SIG-M5 treated with dmso at 0.1 percent for 504 hours (cell line): Measurements from ENCODE around the gene SNX22.

Experiments used
- DNase-seq: peaks from one replicate; lab custom pipeline; 2025; ENCODE audit not compliant: unreplicated experiment; lab: John Stamatoyannopoulos, UW

SNX22 gene

DNA sequence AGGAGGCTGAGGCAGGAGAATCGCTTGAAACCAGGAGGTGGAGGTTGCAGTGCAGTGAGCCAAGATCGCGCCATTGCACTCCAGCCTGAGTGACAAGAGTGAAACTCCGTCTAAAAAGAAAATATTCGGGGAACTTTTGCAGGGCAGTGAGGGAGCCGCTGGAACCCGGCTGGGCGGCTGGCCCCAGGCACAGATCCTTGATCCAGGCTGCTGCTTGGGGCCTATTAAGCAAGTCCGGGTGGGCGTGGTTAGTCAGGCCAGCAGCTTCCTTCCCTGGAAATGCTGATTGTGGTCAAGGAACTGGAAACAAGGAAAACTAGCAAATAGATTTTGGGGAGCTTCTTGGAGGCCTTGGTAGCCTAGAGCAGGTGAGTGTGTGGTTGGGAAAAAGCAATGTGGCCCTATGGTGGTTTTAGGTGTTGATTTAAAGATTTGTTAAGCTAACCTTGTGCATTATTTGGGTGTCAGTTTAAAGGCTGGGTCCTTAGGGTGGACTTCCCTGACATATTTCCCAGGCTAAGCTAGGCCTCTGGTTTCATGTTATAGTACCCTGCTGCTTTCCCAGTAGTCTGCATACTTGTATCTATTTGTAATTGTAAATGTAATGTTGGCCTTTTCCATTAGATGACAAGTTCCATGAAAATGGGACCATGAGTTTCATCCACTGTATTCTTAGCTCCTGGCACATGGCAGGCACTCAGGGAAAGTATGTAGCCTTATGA is 17.7 kb upstream of the SNX22 start:
- DNase-seq, result no peak

DNA sequence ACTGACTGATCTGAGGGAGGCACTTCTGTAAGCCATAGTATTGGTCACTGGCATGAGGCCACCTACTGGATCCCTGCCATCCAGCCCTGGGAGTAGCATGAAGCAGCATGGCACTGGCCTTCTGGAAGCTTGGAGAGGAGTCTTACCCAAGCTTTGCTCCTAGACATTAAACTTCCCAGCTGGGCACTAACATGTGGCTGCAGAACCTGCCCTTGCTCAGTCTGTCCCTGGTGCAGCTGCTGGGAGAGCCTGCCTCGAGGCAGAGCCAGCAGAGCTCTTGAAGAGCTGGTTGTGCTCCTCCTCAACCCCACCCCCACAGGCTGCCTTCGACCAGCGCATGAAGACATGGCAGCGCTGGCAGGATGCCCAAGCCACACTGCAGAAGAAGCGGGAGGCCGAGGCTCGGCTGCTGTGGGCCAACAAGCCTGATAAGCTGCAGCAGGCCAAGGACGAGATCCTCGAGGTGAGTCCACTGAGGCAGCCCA is 17.1 kb upstream of the SNX22 start:
- no peak for DNase-seq

DNA sequence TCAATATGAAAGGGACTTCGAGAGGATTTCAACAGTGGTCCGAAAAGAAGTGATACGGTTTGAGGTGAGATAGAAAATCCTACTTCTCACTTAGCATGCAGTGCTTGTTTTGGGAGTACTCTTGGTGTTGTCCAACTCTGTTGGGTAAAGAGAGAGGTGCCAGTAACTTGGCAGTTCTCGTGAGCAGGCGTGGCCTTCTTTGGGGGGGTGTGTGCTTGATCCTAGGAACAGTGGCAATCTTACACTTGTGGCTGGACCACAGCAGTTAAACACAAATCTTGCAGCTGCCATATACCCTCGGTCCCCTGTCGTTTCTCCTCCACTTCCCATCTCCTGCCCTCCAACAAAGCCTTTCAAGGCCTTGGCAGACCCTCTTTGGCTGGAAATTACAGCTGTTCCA is 15.2 kb upstream of the SNX22 start:
- no peak for DNase-seq

DNA sequence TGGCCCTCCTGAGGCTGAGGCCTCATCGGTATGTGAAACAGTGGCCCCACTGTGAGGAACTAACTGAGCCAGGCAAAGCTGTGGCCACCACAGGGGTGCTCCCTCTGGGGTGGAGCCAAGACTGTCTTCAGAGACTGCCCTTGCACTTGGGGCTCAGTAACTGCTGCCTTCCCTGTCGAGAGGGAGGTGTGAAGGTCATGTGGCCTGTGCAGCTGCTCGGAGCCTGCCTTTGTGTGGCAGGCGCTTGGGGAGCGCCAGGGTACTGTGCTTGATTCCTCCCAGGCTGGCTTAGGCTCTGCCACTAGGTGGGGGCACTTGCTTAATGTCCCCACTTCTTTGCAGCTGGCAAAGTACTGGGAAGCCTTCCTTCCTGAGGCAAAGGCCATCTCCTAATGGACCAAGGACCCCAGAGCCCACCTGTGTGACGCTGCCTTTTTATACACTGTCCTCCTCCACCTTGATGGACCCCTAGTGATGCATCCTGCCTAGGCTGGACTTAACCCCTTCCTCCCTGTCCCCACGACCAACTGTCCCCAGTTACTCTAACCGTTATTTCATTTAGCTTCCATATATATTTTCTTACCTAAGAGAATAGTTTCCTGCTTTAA is 14.2 kb upstream of the SNX22 start:
- no peak for DNase-seq

DNA sequence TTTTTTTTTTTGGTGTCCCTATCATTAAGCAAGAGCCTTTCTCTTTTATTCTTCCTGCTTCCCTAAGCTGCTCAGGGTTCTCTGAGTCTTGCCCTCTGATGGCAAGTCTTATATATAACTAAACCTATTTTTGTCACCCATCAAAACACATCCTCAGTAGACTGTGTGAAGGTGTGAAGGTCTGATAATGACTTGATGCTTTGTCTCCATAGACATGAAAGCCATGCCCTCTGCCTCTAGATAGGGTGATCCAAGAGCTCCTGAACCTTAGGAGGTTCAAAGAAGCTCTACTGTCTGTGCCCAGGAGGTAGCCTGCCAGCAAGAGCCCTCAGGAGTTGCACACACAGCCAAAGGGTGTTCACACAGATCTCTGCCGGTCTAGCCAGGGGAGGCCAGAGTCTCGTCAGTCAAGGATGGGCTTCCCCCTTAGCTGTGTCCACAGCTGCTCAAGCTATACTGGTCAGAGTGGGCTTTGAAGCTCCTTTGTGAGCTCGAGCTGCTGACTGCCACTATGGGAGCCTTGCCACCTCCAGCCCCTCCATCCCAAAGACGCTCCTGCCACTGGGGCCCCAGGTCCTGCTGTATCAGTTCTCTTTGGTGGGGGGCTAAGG is 13.1 kb upstream of the SNX22 start:
- no peak for DNase-seq

DNA sequence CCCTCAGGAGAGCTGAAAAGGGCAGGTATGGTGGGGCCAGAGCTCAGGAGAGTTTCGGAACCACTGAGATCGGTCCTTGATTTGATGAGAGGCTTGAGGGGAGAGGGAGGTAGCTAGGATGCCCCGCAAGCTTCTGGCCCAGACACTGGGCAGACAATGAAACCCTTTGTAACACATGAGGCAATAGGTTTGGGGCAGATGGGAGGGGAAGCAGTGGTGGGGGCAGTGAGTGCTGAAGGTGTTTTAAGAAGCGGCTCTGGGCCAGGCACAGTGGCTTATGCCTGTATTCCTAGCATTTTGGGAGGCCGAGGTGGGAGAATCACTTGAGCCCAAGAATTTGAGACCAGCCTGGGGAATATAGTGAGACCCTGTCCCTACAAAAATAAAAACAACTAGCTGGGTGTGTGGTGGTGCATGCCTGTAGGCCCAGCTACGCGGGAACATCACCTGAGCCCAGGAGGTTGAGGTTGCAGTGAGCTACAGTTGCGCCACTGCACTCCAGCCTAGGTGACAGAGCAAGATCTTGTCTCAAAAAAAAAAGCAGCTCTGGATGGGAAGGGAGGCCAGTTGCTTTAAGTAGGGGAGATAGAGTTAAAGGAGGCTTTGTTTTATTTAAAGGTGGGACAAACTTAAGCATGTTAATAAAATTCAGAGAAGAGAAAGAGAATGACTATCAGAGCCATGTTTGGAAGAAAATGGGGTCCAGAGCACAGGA is 9.6 kb upstream of the SNX22 start:
- no peak for DNase-seq

DNA sequence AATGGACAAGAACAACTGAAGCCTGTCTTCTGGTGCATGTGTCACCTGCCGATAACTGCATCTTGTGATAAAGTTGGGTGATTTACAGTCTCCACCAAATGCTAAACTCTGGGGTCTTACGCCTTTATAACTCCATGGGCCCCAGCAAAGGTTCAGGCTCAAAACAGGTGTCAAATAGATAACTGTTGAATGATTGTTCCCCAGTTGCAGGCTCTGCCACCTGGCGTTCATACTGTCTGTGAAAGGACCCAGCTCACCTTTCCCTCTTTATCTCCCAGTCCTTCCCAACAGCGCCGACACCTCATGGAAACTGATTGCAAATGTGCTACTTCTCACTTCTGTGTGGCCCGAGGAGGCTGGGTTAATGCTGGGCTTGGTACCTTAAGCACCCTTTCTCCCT is 8.3 kb upstream of the SNX22 start:
- no peak for DNase-seq

DNA sequence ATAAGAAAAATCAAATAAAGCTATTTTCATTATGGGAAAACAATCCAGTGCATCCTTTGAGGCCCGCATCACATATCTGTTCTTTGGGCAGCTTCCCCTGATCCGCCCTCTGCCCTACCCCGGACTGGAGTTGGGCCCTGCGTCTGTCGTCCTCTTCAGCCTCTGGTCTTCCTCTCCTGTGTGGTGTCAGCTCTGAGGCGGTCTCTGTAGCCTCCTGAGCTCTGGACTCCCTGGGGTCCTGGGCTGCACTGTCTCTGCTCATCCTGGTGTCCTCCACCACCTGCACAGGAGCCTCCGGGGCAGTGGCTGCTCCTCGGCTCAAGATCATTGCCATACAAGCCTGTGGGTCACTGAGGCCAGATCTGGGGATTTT is 7.4 kb upstream of the SNX22 start:
- no peak for DNase-seq

DNA sequence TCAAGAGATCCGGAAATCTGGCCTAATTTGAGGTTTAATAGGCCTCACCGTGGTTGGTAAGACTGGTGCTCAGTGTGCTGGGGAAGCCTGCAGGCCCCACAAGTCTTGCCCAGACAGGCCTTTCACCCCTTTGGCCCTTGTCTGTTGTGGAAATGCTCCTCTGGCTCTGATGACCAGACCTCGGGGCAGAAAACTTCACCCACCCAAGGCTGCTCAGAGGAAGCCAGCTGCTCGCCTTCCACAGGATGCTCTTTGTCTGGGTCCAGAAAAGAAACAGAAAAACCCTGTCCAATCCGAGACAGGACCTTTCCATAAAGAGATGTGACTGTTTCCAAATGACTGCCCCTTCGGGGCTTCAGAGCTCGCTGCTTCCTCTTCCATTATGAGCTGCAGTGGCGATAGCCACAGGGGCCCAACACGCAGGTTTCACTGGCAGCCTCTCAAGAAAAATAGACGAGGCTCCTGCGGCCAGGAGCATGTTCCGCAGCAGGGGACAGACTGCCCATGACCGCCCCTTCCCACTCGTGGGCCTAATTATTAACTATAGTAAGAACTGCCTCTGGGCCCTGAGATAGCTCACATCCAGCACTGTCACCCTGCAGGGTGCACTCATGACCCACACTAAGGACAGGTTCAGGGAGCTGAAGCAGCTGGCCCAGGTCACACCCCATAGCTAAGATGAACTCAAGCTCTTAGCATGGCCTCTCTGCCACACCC is 6.8 kb upstream of the SNX22 start:
- no peak for DNase-seq

DNA sequence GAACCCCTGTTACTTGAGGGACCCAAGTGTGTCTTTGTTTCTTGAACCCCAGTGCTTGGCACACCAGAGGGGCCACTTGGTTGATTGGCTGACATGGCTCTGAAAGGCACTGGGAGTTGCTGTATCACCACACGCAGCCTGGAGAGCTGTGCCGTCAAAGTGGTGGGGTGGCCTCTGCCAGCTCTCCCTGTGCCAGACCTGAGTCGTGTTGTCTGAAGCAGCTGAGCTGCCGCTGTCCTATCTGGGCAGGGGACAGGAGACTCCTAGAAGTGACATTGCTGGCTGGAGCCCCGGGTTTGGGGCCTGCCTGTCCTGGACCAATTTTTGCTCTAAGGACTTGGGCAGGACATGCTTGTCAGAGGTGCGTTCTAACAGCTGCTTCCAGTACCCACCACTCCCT is 5.5 kb upstream of the SNX22 start:
- no peak for DNase-seq

DNA sequence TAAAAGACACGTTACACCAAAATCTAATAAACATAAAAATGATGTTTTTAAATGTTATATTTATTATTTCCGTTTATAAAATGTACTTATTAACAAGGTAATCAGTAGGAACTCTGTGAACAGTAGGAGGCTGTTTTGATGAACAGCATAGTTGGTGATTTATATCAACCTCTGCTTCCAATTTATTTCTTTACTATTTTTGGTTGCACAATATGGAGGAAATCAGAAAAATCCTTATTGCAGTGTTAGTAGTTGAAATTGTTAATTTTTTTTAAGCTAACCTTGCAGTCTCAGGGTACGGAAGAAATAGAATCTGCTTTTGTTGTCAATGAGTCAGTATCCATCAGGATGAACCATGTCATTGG is 5.0 kb upstream of the SNX22 start:
- DNase-seq, result no peak

DNA sequence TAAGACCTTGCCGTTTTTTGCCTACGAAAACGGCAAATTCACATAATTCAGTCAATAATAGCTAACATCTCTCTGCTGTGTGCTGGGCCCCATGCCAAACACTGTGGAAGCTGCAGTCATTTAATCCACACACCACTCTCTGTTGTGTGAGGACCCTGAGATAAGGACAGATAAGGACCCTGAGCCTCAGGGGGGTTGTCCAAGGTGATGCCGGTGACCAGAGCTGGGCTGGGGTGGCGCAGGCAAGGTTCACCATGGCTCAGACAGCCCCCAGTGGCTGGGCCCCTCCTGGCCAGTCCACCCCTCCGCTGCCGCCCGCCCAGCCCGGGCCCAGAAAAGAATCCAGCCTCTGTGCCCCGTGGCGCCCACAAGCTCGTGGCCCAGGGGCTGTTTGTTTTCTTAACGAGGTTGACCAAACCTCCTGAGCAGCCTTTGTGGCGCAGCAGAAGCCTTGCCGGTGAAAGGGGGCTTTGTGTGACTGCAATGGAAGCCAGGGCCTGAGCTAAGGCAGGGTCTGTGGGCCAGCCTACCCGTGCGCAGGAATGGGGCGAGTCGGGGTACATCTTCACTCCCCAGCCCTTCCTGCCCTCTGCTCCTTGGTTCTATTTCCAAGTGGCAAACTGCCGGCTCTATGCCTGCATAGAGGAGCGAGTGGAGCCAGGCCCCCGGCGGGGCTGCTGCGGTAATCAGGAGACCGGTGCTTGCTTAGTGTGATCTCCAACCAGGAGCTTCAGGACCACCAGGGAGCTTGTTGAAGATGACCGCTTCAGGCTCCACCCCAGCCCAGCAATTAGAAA is 4.4 kb upstream of the SNX22 start:
- DNase-seq, result no peak

DNA sequence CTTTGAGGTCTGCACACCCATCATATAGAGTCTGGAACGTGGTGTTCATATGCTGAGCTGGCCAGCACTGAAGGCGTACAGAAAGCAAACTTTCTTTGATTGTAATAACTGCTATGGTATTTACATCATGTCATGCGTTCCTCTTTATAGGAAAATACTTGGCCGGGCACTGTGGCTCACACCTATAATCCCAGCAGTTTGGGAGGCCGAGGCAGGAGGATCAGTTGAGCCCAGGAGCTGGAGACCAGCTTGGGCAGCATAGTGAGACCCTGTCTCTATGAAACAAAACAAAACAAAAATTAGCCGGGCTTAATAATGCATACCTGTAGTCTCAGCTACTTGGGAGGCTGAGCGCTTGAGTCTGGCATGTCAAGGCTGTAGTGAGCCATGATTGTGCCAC is 3.4 kb upstream of the SNX22 start:
- DNase-seq, result no peak

DNA sequence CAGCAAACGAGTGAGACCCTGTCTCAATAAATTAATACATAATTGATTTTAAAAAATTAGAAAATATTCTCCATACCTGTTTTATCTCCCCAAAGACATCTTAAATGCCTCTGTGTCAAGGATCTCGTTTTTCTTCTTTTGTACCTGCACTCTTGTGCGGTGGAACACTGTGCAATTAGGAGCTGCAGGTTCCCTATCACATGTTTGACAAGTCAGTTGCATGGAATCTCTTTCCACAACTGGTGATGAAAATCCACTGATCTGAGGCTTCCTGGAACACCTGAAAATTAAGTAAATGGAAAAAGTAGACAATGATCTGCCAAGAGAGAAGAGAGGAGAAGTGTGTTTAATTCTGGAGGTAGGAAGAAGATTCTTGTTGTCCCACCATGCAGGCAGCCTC is 3.0 kb upstream of the SNX22 start:
- no peak for DNase-seq

DNA sequence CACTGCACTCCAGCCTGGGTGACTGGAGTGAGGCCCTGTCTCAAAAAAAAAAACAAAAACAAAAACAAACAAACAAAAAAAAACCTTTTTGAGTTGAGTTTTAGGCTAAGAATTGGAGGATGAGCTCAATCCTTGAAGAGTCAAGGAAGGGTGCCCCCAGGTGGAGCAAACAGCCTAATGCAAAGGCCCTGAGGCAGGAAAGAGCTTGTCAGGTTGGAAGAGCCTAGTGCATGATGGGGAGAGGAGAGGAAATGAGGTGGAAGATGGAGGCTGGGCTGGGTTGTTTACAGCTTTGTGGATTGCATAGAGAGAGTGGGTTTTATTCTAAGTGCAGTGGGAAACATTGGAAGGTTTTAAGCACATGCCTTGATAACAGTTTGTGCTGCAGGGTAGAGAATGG is 2.1 kb upstream of the SNX22 start:
- DNase-seq, result peak; percentile 29

DNA sequence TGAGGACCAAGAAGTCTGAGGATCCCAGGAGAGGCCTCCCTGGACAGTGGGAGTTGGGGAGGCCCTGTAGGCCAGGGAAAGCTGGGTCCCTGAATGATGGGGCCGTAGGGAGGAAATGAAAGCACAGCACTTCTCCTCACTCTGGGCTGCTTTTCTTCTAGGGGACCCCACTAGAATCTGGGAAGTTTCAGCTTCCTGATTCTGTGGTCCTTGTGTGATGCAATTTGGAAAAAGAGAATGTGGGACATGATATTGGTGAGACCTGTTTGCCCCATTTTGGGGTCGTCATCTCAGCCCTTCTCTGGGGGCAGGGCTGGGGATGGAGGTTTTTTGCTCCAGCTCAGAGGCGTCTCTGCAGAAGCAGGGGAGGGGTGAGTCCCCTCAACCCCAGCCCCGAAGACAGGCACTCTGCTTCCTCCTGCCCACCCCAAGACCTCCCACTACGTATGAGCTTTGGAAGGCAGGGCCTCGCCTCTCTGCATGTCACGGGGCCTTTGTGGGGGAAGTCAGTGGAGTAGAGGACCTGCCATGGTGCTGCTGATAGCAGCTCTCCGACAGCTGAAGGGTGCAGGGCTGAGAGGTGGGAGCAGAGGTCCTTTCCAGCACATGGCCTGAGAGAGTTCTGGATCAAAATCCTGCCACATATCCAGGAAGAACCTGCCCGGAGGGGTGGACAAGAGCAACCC is 1.5 kb upstream of the SNX22 start:
- peak; percentile 18 for DNase-seq

DNA sequence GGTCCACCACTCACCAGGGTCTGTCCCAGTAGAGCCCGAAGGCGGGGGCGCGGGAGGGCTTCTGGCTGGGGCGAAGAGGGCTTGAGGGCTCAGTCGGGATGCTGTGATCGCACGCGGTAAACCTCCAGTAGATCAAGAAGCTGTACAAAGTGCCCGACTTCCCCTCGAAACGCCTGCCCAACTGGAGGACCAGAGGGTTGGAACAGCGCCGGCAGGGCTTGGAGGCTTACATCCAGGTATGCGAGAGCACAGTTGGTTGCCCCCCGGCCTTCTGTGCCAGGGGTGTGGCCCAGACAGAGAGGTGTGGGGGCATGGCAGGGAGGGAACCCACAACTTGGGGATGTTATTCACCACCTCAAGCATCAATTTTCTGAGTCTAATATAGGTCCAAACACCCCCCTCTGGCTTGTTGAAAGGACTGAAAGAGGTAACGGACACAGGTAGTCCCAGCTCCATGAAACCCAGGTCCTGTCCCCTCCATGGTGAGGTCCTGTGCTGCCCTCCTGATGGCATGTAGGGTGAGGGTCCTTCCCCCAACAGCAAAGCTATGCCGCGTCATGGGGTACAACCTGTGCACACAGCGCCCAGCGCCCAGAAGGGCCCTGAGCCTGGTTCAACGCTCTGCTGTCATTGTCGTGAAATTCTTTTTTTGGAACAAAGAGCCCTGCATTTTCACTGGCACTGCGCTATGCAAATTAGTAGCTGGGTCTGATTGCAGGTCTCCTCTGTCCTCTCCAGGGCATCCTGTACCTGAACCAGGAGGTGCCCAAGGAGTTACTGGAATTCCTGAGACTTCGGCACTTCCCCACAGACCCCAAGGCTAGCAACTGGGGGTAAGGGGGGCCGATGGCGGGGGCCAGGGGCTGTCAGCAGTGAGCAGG is 1.2 kb downstream of the SNX22 start:
- DNase-seq, result no peak

DNA sequence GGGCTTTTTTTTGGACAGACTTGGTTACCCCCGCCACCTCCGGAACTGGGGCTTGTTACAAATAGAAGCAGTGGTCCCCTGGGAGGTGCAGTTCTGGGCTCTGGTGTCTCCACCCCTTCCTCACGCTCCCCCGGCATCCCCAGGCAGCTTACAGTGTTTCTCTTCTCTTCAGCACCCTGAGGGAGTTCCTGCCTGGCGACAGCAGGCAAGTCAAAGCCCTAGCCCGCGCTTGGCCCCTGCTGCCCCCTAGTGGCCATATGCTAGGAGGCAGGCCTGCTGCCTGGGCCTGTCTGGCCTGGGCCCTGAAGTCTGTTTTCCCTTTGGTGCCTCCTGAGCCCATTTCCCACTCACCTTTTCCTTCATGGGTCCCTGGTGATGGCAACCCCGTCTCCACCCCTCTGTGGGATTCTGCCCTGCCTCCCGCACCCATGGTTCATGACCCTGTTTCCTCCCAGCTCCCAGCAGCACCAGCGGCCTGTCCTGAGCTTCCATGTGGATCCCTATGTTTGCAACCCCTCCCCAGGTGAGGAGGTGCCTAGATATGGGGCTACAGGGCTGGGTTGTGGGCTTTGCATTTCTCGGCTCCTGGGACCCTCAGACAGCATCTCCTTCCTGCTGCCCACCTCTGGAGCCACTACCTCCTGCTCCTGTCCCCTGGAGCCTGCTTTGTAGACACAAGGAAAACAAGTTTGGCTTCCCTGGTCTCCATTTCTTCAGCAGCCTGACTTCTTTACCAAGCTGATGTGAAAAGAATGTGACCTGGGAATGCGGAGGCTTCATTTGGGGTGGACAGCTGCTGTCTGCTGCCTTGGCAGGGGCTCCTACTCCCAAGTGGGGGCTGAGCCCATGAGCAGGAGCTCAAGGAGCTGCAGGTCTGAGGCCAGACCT is 2.2 kb downstream of the SNX22 start:
- peak; percentile 82 for DNase-seq
